DND-41 (cell line): ENCODE data around the gene CFAP298.
A peak's percentile ranks its signal among the peaks of the same experiment; 100 is the strongest.
"Not testable (repeated sequence)": the region's sequence is repeated elsewhere in the genome, so short reads cannot be mapped to it uniquely, and the experiment has no call there.

ENCODE experiments used
- ATAC-seq: fragments of 200-7000 bp; cut with Tn5 transposase; 3 replicates; pipeline ENCODE4 v1.9.1; 2021; ENCODE audit warnings: low read depth; ENCODE audit not compliant: insufficient read depth
- DNase-seq: peaks from one replicate; pipeline ENCODE4 v3.0.0-alpha.2; 2020
- H2AFZ ChIP-seq: 2 replicates; pipeline ENCODE4 v1.6.0; 2012; ENCODE audit warnings: low read depth, low read length
- H3K27ac ChIP-seq: 2 replicates; pipeline ENCODE4 v1.5.1; 2012; ENCODE audit warnings: low read length, inconsistent platforms
- H3K27me3 ChIP-seq: fragments of 200-600 bp; sonication (generic); 2 replicates; pipeline ENCODE4 v1.6.0; 2012; ENCODE audit warnings: low read length, mild to moderate bottlenecking, inconsistent platforms; ENCODE audit not compliant: insufficient read depth, poor library complexity
- H3K36me3 ChIP-seq: 2 replicates; pipeline ENCODE4 v1.5.1; 2012; ENCODE audit warnings: low read length, inconsistent platforms; ENCODE audit not compliant: insufficient read depth
- H3K4me1 ChIP-seq: 2 replicates; pipeline ENCODE4 v1.5.1; 2012; ENCODE audit warnings: mild to moderate bottlenecking, low read length; ENCODE audit not compliant: insufficient read depth
- H3K4me2 ChIP-seq: 2 replicates; pipeline ENCODE4 v1.6.0; 2012; ENCODE audit warnings: mild to moderate bottlenecking, moderate library complexity, low read length, inconsistent platforms; ENCODE audit not compliant: insufficient read depth
- H3K4me3 ChIP-seq, 2 experiments: fragments of 200-600 bp in 1 of 2; shearing (Covaris generic) in 1 of 2; 2 replicates each; pipeline ENCODE4 v1.5.1; 2012 to 2016; ENCODE audit warnings: inconsistent platforms in 2 of 2, low read length in 2 of 2, mild to moderate bottlenecking in 2 of 2, low read depth in 1 of 2, moderate library complexity in 1 of 2
- H3K79me2 ChIP-seq: 2 replicates; pipeline ENCODE4 v1.6.0; 2012; ENCODE audit warnings: low read length, inconsistent platforms; ENCODE audit not compliant: insufficient read depth
- H3K9ac ChIP-seq: 2 replicates; pipeline ENCODE4 v1.6.0; 2012; ENCODE audit warnings: low read depth, mild to moderate bottlenecking, inconsistent platforms, low read length, moderate library complexity
- H3K9me3 ChIP-seq: 2 replicates; pipeline ENCODE4 v1.5.1; 2012; ENCODE audit warnings: low read length, moderate library complexity, mild to moderate bottlenecking, inconsistent platforms; ENCODE audit not compliant: insufficient read depth, severe bottlenecking
- H4K20me1 ChIP-seq: 2 replicates; pipeline ENCODE4 v1.6.0; 2012; ENCODE audit warnings: low read length; ENCODE audit not compliant: insufficient read depth
- EZH2 ChIP-seq: IDR thresholded peaks from 3 replicates; pipeline ENCODE4 v1.6.1; 2012; ENCODE audit warnings: borderline replicate concordance, low read depth, mild to moderate bottlenecking, moderate library complexity, low read length, inconsistent platforms; ENCODE audit not compliant: severe bottlenecking
- TF ChIP-seq, protein P1 (sequence below): IDR thresholded peaks from 2 replicates; pipeline ENCODE4 v1.5.1; 2012; ENCODE audit warnings: borderline replicate concordance, low read length, moderate library complexity, mild to moderate bottlenecking; ENCODE audit not compliant: poor library complexity, severe bottlenecking; ENCODE audit errors: extremely low read depth

CFAP298 gene, protein sequence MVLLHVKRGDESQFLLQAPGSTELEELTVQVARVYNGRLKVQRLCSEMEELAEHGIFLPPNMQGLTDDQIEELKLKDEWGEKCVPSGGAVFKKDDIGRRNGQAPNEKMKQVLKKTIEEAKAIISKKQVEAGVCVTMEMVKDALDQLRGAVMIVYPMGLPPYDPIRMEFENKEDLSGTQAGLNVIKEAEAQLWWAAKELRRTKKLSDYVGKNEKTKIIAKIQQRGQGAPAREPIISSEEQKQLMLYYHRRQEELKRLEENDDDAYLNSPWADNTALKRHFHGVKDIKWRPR

DNA sequence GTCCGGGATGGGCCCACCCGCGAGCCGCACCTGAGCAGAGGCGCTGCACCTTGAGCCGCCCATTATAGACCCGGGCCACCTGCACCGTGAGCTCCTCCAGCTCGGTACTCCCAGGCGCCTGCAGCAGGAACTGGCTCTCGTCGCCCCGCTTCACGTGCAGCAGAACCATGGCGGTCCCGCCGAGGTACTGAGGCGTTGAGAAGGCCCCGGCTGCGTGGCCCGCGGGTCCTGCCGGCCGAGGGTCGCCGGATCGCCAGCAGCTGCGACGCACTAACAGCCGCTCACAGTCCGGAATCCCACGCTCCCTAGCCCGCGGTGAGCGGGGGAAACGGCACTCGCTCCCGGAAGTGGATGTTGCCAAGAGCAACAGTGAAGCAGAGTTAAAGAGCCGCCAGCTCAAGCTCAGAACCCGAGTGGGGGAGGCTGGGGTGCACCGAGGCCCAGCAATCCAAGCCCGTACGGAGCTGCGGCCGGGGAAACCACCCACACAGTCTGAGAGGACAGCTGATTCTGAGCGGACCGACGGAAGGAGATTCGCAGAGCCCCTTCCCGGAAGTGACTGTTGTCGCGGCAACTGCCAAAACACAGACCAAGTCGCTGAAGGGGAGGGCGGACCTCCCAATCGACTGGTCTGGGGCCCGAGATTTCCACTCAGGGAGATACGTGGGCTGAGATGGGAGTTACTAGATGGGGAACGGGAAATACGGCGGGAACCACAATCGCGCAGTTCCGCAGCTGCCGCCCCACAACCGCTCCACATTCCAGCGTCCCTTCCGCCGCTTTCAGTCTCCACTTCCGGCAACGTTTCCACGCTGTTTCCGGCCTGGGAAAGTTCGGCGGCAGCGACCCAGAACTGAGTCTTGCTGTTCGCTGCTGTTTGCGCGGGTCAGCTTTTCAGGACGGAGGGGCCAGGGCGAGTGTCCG is at the start of gene CFAP298:
CFAP298 (minus strand) TSS at position 303 of the 924 bp plus-strand sequence; CDS start at position 169, 134 bp downstream.
- Histone ChIP-seq H3K27ac (peak within 1 kb of the TSS; percentile 90), H3K36me3 (peaks cover 30% of the 10 kb centered on the region)
- peak; percentile 83 for ATAC-seq

DNA sequence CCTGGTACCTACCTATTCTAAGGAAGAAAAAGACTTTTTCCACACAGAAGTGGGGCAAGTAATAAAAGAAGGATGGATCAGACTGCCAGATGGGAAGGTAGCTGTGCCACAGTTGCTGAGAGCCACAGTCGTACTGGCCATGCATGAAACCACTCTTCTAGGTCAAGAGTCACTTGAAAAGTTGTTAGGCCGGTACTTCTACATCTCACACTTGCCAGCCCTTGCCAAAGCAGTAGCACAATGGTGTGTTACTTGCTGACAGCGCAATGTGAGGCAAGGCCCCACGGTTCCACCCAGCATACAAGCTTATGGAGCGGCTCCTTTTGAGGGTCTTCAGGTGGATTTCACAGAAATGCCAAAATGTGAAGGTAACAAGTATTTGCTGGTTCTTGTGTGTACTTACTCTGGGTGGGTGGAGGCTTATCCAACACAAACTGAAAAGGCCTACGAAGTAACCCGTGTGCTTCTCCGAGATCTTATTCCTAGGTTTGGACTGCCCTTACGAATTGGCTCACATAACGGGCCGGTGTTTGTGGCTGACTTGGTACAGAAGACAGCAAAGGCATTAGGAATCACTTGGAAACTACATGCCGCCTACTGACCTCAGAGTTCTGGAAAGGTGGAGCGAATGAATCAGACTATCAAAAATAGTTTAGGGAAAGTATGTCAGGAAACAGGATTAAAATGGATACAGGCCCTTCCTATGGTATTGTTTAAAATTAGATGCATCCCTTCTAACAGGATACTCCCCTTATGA is 49.0 kb upstream of the CFAP298 start:
- H3K4me1 ChIP-seq, H2AFZ ChIP-seq, H3K27me3 ChIP-seq, H3K79me2 ChIP-seq, ATAC-seq, H3K4me2 ChIP-seq, H3K9ac ChIP-seq, H3K27ac ChIP-seq, H3K4me3 ChIP-seq, DNase-seq, H4K20me1 ChIP-seq: not testable (repeated sequence)
- peaks cover 78% of the 10 kb centered on the region for H3K36me3 ChIP-seq
- H3K9me3 ChIP-seq, result peaks cover 32% of the 10 kb centered on the region

More for the DNA sequence above, at the start of gene CFAP298:
- TF ChIP-seq, protein P1, sequence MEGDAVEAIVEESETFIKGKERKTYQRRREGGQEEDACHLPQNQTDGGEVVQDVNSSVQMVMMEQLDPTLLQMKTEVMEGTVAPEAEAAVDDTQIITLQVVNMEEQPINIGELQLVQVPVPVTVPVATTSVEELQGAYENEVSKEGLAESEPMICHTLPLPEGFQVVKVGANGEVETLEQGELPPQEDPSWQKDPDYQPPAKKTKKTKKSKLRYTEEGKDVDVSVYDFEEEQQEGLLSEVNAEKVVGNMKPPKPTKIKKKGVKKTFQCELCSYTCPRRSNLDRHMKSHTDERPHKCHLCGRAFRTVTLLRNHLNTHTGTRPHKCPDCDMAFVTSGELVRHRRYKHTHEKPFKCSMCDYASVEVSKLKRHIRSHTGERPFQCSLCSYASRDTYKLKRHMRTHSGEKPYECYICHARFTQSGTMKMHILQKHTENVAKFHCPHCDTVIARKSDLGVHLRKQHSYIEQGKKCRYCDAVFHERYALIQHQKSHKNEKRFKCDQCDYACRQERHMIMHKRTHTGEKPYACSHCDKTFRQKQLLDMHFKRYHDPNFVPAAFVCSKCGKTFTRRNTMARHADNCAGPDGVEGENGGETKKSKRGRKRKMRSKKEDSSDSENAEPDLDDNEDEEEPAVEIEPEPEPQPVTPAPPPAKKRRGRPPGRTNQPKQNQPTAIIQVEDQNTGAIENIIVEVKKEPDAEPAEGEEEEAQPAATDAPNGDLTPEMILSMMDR, result no peak
- no peak for TF ChIP-seq EZH2
- Histone ChIP-seq H3K9me3 (no peaks in the 10 kb centered on the region), H3K79me2 (peaks cover 26% of the 10 kb centered on the region), H3K27me3 (no peaks in the 10 kb centered on the region), H3K4me3 (peak within 1 kb of the TSS; percentile 62 to 90), H2AFZ (peak within 1 kb of the TSS; percentile 97), H3K9ac (peak within 1 kb of the TSS; percentile 72), H4K20me1 (no peaks in the 10 kb centered on the region; the same call in 1 of the 2 replicates), H3K4me2 (peak within 1 kb of the TSS; percentile 65), H3K4me1 (peaks cover 25% of the 10 kb centered on the region)
- DNase-seq, result peak; percentile 85

DNA sequence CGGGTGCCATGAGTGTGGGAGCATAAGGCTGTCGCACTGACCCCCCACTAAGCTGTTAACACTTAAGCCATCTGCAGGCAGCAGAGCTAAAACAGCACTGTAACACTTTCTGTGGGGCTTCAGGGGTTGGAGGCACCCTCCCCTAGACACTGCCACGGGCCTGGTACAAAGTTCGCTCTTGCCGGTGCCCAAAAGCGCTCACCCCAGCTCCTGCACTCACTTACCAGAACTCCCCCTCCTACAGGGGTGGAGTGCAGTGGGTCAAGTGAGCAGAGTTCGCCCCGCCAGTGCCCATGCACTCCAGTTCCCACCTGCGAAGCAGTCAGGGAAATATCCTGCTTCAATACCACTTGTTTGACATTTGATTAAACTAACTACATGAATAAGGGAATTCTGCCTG is 46.3 kb upstream of the CFAP298 start:
- Histone ChIP-seq H3K27me3 (no peaks in the 10 kb centered on the region), H3K9ac (no peak overlapping the region), H3K36me3 (peaks cover 64% of the 10 kb centered on the region), H3K4me1 (no peaks in the 10 kb centered on the region), H3K4me3 (no peak overlapping the region), H3K4me2 (no peak overlapping the region), H2AFZ (no peak overlapping the region), H3K79me2 (no peaks in the 10 kb centered on the region), H3K27ac (no peak overlapping the region), H4K20me1 (no peaks in the 10 kb centered on the region), H3K9me3 (peaks cover 9% of the 10 kb centered on the region)
- ATAC-seq (no peak), DNase-seq (no peak)
- TF ChIP-seq, protein P1, result no peak
- TF ChIP-seq EZH2, result no peak
